ENCODE results near the gene CRHR2.

CRHR2 gene

DNA sequence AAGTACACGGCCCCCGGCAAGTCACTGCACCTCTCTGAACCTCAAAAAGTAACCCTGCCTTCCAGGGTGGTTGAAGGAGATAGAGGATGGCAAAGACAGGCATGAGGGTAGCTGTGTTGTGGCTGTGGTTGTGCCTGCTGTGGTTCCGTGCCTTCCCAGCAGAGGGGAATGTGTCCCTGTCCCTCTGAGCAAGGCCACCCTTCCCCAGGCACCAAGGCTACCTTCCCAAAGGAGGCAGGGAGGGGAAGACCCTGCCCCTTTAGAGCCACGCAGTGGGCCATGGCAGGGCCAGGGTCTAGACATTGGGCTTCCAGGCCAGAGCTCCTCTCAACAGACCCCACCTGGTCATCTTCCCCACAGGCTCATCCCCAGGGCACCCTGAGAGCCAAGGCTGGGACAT is 18.8 kb downstream of the CRHR2 start:
- H3K4me3 ChIP-seq (ENCODE audit: low read depth, low read length) = no peak overlapping the region
- POLR2A ChIA-PET = interaction anchor here (1.5 kb wide), 1 partner anchor 9 kb away, joined by 4 read pairs; no protein-coding TSS in a partner anchor
- H3K27ac ChIP-seq (ENCODE audit: extremely low read depth, low read depth, low read length) = no peak overlapping the region
- no peaks in the 10 kb centered on the region for H3K9me3 ChIP-seq (ENCODE audit: control insufficient read depth, insufficient read depth, low read depth, low read length)
- CTCF ChIA-PET = interaction anchor here (0.6 to 0.7 kb wide), 2 partner anchors 62 to 77 kb away, joined by 3 read pairs; no protein-coding TSS in a partner anchor
- H3K36me3 ChIP-seq (ENCODE audit: control insufficient read depth in 2 of 2, insufficient read depth in 1 of 2, low read length in 2 of 2) = no peaks in the 10 kb centered on the region
- H3K4me1 ChIP-seq (ENCODE audit: control insufficient read depth, insufficient read depth, low read length) = no peaks in the 10 kb centered on the region
- no peak for TF ChIP-seq ZNF112 (tag by site-specific recombination; IDR thresholded peaks at IDR 0.05)
- no peak for TF ChIP-seq MEIS1 (CRISPR knock-in tag; IDR thresholded peaks at IDR 0.05; ENCODE audit: borderline replicate concordance)
- TF ChIP-seq ZNF146 (tag by site-specific recombination; IDR thresholded peaks at IDR 0.05) = no peak
- TF ChIP-seq, protein P1, sequence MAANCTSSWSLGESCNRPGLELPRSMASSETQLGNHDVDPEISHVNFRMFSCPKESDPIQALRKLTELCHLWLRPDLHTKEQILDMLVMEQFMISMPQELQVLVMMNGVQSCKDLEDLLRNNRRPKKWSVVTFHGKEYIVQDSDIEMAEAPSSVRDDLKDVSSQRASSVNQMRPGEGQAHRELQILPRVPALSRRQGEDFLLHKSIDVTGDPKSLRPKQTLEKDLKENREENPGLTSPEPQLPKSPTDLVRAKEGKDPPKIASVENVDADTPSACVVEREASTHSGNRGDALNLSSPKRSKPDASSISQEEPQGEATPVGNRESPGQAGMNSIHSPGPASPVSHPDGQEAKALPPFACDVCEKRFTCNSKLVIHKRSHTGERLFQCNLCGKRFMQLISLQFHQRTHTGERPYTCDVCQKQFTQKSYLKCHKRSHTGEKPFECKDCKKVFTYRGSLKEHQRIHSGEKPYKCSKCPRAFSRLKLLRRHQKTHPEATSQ (tag by site-specific recombination; IDR thresholded peaks at IDR 0.05) = no peak
- TF ChIP-seq ZNF140 (tag by site-specific recombination; IDR thresholded peaks at IDR 0.05) = no peak
- TF ChIP-seq, protein P2, sequence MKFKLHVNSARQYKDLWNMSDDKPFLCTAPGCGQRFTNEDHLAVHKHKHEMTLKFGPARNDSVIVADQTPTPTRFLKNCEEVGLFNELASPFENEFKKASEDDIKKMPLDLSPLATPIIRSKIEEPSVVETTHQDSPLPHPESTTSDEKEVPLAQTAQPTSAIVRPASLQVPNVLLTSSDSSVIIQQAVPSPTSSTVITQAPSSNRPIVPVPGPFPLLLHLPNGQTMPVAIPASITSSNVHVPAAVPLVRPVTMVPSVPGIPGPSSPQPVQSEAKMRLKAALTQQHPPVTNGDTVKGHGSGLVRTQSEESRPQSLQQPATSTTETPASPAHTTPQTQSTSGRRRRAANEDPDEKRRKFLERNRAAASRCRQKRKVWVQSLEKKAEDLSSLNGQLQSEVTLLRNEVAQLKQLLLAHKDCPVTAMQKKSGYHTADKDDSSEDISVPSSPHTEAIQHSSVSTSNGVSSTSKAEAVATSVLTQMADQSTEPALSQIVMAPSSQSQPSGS (tag by site-specific recombination; IDR thresholded peaks at IDR 0.05; ENCODE audit: low read depth) = no peak
- TF ChIP-seq ZNF660 (tag by site-specific recombination; IDR thresholded peaks at IDR 0.05) = no peak
- no peak for TF ChIP-seq ZNF548 (tag by site-specific recombination; IDR thresholded peaks at IDR 0.05)
- no peak for TF ChIP-seq ZNF664 (tag by site-specific recombination; IDR thresholded peaks at IDR 0.05)
- TF ChIP-seq KLF10 (tag by site-specific recombination; IDR thresholded peaks at IDR 0.05) = no peak
- TF ChIP-seq, protein P3, sequence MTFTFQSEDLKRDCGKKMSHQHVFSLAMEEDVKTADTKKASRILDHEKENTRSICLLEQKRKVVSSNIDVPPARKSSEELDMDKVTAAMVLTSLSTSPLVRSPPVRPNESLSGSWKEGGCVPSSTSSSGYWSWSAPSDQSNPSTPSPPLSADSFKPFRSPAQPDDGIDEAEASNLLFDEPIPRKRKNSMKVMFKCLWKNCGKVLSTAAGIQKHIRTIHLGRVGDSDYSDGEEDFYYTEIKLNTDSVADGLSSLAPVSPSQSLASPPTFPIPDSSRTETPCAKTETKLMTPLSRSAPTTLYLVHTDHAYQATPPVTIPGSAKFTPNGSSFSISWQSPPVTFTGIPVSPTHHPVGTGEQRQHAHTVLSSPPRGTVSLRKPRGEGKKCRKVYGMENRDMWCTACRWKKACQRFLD (tag by site-specific recombination; IDR thresholded peaks at IDR 0.05) = no peak
- TF ChIP-seq ZNF514 (tag by site-specific recombination; IDR thresholded peaks at IDR 0.05) = no peak
- no peak for TF ChIP-seq ZNF121 (tag by site-specific recombination; IDR thresholded peaks at IDR 0.05)

DNA sequence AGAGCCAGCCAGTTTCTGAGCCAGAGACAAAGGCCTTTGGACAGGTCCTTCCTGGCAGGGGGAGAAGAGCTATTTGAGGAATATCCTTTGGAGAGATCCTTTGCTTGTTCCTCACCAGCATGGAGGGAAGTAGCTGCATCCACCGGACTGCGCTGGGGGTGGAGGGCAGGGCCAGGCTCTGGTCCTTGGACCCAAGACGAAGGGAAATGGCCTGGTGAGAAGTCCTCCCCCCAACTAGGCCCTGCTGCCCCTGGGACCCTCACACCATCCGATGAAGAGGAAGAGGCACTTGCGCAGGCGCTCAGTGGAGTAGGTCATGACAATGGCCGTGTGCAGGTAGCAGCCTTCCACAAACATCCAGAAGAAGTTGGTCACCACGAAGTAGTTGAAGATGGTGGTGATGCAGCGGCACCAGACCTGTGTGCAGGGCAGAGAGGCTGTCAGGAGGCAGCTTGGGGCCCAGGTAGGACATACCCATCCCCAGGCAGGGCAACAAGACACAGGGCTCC is 19.8 kb downstream of the CRHR2 start:
- CTCF ChIA-PET = interaction anchor here (0.6 kb wide), 1 partner anchor 78 kb away, joined by 4 read pairs; no protein-coding TSS in a partner anchor
- TF ChIP-seq ZNF132 (tag by site-specific recombination; IDR thresholded peaks at IDR 0.05; ENCODE audit: borderline replicate concordance) = no peak
- no peak for TF ChIP-seq MEIS1 (CRISPR knock-in tag; IDR thresholded peaks at IDR 0.05; ENCODE audit: borderline replicate concordance)
- no peak for TF ChIP-seq ZNF354C (tag by site-specific recombination; IDR thresholded peaks at IDR 0.05; ENCODE audit: borderline replicate concordance, low read depth)
- no peak for TF ChIP-seq ZNF239 (tag by site-specific recombination; IDR thresholded peaks at IDR 0.05)
- no peak for TF ChIP-seq ZNF664 (tag by site-specific recombination; IDR thresholded peaks at IDR 0.05)
- TF ChIP-seq, protein P4, sequence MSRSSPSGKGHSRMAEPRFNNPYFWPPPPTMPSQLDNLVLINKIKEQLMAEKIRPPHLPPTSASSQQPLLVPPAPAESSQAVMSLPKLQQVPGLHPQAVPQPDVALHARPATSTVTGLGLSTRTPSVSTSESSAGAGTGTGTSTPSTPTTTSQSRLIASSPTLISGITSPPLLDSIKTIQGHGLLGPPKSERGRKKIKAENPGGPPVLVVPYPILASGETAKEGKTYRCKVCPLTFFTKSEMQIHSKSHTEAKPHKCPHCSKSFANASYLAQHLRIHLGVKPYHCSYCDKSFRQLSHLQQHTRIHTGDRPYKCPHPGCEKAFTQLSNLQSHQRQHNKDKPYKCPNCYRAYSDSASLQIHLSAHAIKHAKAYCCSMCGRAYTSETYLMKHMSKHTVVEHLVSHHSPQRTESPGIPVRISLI (tag by site-specific recombination; IDR thresholded peaks at IDR 0.05) = no peak
- TF ChIP-seq, protein P5, sequence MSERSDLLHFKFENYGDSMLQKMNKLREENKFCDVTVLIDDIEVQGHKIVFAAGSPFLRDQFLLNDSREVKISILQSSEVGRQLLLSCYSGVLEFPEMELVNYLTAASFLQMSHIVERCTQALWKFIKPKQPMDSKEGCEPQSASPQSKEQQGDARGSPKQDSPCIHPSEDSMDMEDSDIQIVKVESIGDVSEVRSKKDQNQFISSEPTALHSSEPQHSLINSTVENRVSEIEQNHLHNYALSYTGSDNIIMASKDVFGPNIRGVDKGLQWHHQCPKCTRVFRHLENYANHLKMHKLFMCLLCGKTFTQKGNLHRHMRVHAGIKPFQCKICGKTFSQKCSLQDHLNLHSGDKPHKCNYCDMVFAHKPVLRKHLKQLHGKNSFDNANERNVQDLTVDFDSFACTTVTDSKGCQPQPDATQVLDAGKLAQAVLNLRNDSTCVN (tag by site-specific recombination; optimal IDR thresholded peaks at IDR 0.05) = no peak
- TF ChIP-seq ZNF548 (tag by site-specific recombination; IDR thresholded peaks at IDR 0.05) = no peak
- no peak for TF ChIP-seq ZNF221 (tag by site-specific recombination; IDR thresholded peaks at IDR 0.05; ENCODE audit: borderline replicate concordance)
- TF ChIP-seq ZNF521 (tag by site-specific recombination; IDR thresholded peaks at IDR 0.05) = no peak
- TF ChIP-seq ZNF660 (tag by site-specific recombination; IDR thresholded peaks at IDR 0.05) = no peak
- no peak for TF ChIP-seq FEZF1 (tag by site-specific recombination; IDR thresholded peaks at IDR 0.05)
- no peak for TF ChIP-seq ZNF202 (tag by site-specific recombination; IDR thresholded peaks at IDR 0.05; ENCODE audit: borderline replicate concordance)
- no peaks in the 10 kb centered on the region for H3K4me1 ChIP-seq (ENCODE audit: control insufficient read depth, insufficient read depth, low read length)
- no peak overlapping the region for H3K27ac ChIP-seq (ENCODE audit: extremely low read depth, low read depth, low read length)
- H3K36me3 ChIP-seq (ENCODE audit: control insufficient read depth in 2 of 2, insufficient read depth in 1 of 2, low read length in 2 of 2) = no peaks in the 10 kb centered on the region
- POLR2A ChIA-PET = no interaction called here
- no peaks in the 10 kb centered on the region for H3K9me3 ChIP-seq (ENCODE audit: control insufficient read depth, insufficient read depth, low read depth, low read length)
- H3K4me3 ChIP-seq (ENCODE audit: low read depth, low read length) = no peak overlapping the region

All from HEK293 (cell line).